ENCODE data around the gene MAGOH.
A peak's percentile ranks its signal among the peaks of the same experiment; 100 is the strongest.
"Not testable (repeated sequence)": the region's sequence is repeated elsewhere in the genome, so short reads cannot be mapped to it uniquely, and the experiment has no call there.

The MAGOH gene

DNA sequence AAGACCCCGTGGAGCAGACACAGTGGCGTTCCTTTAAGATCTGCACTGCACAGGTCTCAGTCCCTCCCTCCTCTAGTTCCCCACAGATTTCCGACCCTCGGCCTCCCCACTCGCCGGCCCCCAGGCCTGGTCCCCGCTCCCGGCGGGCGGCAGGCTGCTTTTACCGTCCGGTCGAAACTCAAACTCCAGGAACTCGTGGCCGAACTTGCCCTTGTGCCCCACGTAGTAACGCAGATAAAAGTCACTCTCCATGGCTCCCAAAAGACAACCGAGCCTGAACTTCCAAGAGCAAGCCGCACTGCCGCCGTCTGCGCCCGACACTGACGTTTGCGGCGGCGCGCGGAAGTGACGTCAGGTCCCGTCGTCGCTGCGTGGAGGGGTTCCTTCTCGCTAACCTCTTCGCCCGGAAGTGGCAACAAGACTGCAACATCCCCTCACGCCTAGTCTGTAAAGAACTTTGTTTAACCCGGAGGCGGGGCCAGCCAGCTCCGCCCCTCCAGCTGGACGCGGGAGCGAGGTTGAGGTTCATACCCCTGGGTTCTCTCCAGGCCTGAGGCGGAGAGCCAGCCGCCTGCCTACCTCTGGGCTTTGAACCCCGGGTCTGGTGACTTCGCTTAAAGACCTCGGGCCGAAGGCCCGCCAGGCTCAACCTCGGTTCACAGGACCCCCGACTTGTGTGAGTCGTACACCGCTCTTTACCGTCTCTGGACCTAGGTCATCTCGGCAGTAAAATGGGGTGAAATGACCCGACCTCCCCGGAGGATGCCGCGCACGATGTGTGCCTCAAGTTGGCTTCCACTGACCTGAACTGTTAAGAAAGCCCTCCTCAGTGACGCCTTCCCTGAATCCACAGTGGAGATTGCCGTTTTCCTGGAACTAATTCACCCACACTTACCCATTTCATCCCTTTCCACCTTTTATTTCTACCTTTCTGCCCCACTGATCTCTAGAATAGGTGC is at the start of gene MAGOH:
MAGOH (minus strand) TSS at position 322 of the 959 bp plus-strand sequence; CDS start at position 252, 70 bp downstream.
- DNase-seq (ENCODE audit: low spot score) = peak; percentile 98

- no peak for DNase-seq (ENCODE audit: low spot score)
Observed at GRCh38 chr1:53286955-53287354, 48.6 kb upstream of the MAGOH start.

DNA sequence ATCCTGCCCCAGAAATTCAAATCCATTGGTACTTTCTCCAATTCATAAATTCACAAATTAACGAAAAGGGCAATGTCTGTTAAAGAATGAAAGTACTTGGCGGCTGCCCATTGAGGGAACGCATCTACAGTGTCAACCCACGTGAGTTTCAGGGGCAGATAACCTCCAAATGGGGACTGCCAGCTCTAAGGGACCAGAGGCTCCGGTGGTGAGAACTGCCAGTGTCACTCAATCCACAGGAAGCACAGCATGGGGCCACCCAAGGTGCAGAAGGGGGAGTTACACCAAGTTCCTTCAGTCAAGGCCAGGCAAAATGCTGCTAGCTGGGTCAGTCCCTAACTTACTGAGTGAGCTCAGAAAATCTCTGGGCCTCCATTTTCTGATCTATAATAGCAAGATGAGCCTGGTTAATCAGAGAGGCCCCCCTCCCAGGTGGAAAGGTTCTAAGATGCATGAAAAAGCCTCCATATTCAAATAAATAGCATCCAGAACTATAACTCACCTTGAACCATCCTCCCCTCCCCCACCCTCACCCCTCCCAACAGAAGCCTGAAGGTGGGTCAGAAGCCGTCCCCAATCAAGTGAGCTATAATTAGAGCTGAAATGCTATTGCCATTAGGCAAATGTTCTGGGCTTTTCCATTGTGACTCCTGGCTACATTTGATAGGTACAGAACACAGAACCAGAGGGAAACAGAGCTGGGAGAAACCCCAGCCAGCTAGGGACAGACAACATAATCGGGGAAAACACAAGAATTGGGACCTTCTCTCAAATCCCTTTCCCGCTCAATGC is 47.8 kb upstream of the MAGOH start:
- DNase-seq (ENCODE audit: low spot score) = no peak

DNA sequence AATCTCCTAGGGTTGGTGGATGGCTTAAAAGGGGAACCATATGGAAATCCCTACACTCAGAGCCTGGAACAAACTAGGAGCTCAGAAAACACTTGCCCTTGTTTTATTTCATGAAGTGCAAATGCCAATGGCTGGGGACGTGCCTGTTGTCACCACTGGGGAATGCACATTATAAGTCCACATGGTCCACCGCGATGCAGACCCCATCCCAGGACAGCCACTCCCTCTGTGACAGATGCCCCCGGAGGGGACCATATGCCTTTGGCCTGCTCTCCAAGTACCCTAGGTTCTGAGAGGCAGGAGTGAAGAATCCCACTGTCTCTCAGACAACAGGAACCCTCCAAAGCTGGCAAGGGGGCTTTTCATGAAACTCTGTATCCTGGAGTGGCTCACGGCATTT is 47.2 kb upstream of the MAGOH start:
- DNase-seq (ENCODE audit: low spot score) = no peak

DNA sequence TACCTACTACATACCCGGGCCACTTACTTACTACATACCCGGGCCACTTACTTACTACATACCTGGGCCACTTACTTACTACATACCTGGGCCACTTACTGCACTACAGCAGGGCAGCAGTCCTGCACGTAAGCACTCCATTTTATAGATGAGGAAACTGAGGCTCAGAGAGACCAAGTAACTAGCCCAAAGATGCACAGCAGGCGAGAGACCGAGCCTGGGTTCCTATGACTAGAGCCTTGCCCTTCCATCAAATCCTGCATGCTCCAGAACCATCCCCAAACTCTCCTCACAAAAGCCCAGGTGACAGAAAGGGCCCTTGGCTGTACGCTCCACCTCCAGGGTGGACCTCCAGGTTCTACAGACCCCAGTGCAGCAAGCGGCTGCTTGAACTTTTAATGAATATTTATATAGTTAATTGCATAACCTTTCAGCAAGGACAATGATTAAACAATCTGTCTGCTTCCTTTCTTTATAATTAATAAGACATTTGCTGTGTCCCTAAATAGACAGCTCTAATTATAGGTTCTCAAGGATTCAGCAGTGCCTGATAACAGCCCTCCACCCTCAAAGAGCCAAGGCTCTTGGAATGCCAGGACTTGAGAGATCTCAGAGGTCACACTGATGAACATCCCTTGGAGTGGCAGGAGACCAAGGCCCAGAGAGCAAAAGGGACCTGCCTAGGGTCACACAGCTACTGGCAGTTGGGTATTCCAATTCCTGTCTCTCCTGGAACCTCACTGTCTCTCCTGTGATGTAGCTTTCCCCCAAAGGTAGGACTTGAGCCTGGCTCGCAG is 46.1 kb upstream of the MAGOH start:
- DNase-seq (ENCODE audit: low spot score) = no peak

DNA sequence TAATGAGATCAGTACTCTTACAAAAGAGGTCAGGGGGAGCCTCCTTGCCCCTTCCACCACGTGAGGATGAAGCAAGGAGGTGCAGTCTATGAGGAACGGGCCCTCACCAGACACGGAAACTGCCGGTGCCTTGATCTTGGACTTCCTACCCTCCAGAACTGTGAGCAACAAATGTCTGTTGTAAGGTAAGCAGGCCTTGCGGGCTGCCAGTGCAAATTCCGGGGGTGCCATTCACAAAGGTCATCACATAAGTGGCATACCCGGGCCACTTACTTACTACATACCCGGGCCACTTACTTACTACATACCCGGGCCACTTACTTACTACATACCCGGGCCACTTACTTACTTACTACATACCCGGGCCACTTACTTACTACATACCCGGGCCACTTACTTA is 44.8 kb upstream of the MAGOH start:
- not testable (repeated sequence) for DNase-seq (ENCODE audit: low spot score)

- DNase-seq (ENCODE audit: low spot score) = no peak
Observed at GRCh38 chr1:53281133-53281532, 42.8 kb upstream of the MAGOH start.

DNA sequence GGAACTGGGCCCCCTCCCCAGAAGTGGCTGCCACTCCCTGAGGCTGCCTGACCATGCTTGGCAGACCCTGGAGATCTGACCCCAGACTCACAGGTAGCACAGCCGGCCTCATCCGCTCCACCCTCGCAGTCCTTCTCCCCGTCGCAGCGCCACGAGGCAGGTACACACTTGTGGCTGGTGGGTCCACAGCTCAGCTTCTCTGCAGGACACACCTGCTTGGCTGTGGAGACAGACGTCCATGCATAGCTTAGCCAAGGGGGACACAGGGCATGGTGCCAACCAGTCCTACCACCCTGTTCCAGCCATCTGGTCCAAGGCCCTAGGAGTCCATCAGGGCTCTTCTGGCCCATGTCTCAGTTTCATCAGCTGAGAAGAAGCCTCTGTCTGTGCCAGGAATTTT is 42.2 kb upstream of the MAGOH start:
- DNase-seq (ENCODE audit: low spot score) = no peak

- no peak for DNase-seq (ENCODE audit: low spot score)
Observed at GRCh38 chr1:53279296-53280200, 41.2 kb upstream of the MAGOH start.

DNA sequence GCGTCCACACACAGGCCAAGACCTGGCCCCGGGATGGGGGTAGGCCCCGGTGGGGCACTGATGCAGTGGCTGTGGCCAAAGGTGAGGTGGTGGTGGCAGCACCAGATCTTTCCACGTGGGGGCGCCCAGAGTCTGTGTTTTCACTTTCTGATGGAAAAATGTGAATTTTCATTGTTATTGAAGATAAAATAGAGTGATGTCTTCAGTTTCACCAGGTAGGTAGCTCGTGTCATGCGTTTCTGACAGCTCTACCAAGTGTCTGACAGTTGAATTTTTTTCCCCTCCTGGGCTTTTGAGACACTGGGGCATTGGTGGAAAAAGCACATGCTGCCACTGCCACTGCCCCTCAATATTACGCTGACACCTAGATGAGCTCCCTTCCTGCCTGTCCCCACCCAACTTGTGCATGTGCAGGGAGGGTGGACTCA is 40.0 kb upstream of the MAGOH start:
- DNase-seq (ENCODE audit: low spot score) = peak; percentile 81

GRCh38 chr1:53277326-53277725 is 39.0 kb upstream of the MAGOH start:
- DNase-seq (ENCODE audit: low spot score) = no peak

DNA sequence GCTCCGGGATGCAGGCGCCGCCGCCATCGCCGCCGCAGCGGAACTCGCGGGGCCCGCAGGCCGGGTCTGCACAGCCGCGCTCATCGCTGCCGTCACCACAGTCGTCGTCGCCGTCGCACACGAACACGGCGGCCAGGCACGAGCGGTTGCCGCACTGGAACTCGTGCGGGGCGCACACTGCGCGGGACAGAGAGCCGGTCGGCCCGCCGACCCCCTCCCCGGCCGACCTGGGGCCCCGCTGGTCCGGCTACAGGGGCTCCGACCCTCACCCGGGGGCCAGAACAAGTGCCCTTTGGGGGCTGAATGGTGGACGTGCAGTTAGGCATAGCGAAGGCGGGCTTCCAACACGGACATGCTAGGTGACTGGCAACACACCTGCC is 38.6 kb upstream of the MAGOH start:
- DNase-seq (ENCODE audit: low spot score) = no peak

DNA sequence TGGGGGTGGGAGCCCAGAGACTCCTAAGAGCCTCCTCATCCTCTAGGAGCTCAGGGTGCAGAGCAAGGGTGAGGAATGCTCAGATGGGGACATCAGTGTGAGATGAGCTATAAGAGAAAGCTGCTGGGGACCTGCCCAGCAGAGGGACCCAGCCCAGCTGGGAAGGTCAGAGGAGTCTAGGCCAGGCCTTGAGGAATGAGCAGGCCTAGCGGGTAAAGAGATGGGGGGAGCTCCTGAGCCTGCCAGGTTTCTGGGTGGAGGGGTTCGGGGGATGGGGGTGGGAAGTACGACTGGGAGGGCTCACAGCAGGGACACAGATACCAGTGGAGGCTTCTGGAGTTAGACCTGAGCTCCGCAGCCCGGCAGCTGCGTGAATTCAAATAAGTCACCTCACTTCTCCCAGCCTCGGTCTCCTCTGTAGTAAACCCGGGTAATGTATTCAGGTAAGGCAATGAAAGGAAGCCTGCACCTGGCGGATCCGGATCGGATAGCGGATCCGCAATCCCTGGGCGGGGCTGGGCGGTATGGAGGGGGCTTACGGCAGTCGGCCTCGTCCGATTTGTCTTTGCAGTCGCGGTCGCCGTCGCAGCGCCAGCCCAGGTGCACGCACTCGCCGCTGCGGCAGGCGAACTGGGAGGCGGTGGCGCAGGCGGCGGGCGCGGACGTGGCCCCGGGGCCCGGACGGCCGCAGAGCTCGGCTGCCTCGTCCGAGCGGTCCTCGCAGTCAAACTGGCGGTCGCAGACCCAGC is 38.0 kb upstream of the MAGOH start:
- no peak for DNase-seq (ENCODE audit: low spot score)

DNA sequence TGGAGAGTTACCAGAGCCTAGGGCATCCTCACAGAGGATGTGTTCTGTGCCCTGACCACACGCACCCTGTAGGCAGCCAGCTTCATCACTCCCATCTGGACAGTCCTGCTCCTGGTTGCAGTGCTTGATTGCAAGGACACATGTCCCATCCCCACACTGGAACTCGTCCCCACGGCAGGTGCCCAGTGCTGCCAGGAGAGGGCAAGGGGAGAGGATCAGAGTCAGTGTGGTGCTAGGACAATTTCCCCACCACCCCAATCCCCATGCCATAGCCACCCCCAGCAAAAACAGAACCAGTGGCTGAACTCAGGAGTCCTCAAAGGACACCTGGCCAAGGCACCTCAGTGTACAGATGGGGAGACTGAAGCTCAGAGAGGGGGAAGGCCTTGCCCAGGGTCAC is 37.2 kb upstream of the MAGOH start:
- DNase-seq (ENCODE audit: low spot score) = no peak

- no peak for DNase-seq (ENCODE audit: low spot score)
Observed at GRCh38 chr1:53274541-53275185, 36.3 kb upstream of the MAGOH start.

DNA sequence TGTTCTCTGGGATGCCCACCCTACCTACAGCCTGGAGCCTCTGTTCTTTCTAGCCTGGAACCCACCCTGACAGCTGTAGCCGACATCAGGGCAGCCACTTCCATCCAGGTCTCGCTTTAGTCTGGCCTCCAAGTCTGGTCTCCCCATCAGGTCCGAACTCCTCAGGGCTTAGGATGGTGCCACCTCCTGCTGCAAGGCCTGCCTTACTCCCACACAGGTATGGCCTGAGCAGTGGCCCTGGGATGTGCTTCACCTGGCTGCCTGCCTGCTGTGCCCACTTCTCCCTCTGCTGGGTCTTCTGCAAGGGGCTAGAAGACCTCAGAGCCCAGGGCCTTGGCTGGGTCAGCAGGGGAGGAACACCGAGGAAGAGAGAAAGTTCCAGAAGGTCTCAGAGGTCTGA is 35.7 kb upstream of the MAGOH start:
- DNase-seq (ENCODE audit: low spot score) = no peak

DNA sequence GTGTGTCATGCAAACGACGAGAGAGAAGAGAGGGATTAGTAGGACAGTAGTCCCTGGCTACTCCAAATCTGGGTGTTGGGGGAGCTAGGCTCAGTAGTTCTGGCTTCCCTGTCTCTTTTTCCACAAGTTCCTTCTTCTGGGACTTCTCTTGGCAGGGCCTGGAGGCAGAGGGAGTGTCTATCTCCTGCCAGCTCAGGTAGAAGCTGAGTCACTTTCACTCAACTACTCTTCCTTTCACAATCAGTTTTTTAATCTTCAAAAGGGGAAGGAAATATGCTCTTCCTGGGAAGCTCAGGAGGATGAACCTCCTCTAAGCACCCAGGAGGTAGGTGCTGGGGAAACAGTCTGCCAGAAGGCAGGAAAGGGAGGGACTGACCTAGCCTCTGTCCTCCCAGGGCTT is 35.2 kb upstream of the MAGOH start:
- DNase-seq (ENCODE audit: low spot score) = no peak

- DNase-seq (ENCODE audit: low spot score) = no peak
Observed at GRCh38 chr1:53272349-53272748, 34.0 kb upstream of the MAGOH start.

- no peak for DNase-seq (ENCODE audit: low spot score)
Observed at GRCh38 chr1:53271446-53272090, 33.2 kb upstream of the MAGOH start.
